ENCODE measurements around the gene GBF1. TPM values are rescaled to one million over a fixed set of nuclear protein-coding genes. Genes with fewer than 3 reads are reported as not detected.
"Not testable (repeated sequence)": the region's sequence is repeated elsewhere in the genome, so short reads cannot be mapped to it uniquely, and the experiment has no call there.

GBF1 gene
- total RNA-seq, 1 experiment from 2014 or later, result 27.6 TPM

- no peak for DNase-seq (ENCODE audit: extremely low read depth, low read depth)
Measured at GRCh38 chr10:102300278-102300843, 55.0 kb downstream of the GBF1 start.

GRCh38 chr10:102300912-102301311, 55.6 kb downstream of the GBF1 start:
- DNase-seq (ENCODE audit: extremely low read depth, low read depth), result not testable (repeated sequence)

GRCh38 chr10:102301332-102301731, 56.0 kb downstream of the GBF1 start:
- DNase-seq (ENCODE audit: extremely low read depth, low read depth), result not testable (repeated sequence)

GRCh38 chr10:102302611-102303010, 57.3 kb downstream of the GBF1 start:
- no peak for DNase-seq (ENCODE audit: extremely low read depth, low read depth)

- DNase-seq (ENCODE audit: extremely low read depth, low read depth), result no peak
Measured at GRCh38 chr10:102306006-102306405, 60.7 kb downstream of the GBF1 start.

GRCh38 chr10:102306710-102307109, 61.4 kb downstream of the GBF1 start:
- no peak for DNase-seq (ENCODE audit: extremely low read depth, low read depth)

GRCh38 chr10:102308318-102308717, 63.0 kb downstream of the GBF1 start:
- DNase-seq (ENCODE audit: extremely low read depth, low read depth), result not testable (repeated sequence)

- DNase-seq (ENCODE audit: extremely low read depth, low read depth), result no peak
Measured at GRCh38 chr10:102309236-102309635, 63.9 kb downstream of the GBF1 start.

GRCh38 chr10:102309916-102310315, 64.6 kb downstream of the GBF1 start:
- DNase-seq (ENCODE audit: extremely low read depth, low read depth), result no peak

- no peak for DNase-seq (ENCODE audit: extremely low read depth, low read depth)
Measured at GRCh38 chr10:102310361-102311024, 65.2 kb downstream of the GBF1 start.

- DNase-seq (ENCODE audit: extremely low read depth, low read depth), result no peak
Measured at GRCh38 chr10:102311025-102311420, 65.7 kb downstream of the GBF1 start.

- no peak for DNase-seq (ENCODE audit: extremely low read depth, low read depth)
Measured at GRCh38 chr10:102312683-102313082, 67.4 kb downstream of the GBF1 start.

GRCh38 chr10:102313221-102313896, 68.0 kb downstream of the GBF1 start:
- DNase-seq (ENCODE audit: extremely low read depth, low read depth), result no peak

- no peak for DNase-seq (ENCODE audit: extremely low read depth, low read depth)
Measured at GRCh38 chr10:102314801-102315200, 69.5 kb downstream of the GBF1 start.

- no peak for DNase-seq (ENCODE audit: extremely low read depth, low read depth)
Measured at GRCh38 chr10:102316421-102316820, 71.1 kb downstream of the GBF1 start.

- DNase-seq (ENCODE audit: extremely low read depth, low read depth), result no peak
Measured at GRCh38 chr10:102322914-102323313, 77.6 kb downstream of the GBF1 start.

- no peak for DNase-seq (ENCODE audit: extremely low read depth, low read depth)
Measured at GRCh38 chr10:102324061-102324460, 78.7 kb downstream of the GBF1 start.

GRCh38 chr10:102326031-102326430, 80.7 kb downstream of the GBF1 start:
- DNase-seq (ENCODE audit: extremely low read depth, low read depth), result no peak

- no peak for DNase-seq (ENCODE audit: extremely low read depth, low read depth)
Measured at GRCh38 chr10:102327002-102327401, 81.7 kb downstream of the GBF1 start.

- no peak for DNase-seq (ENCODE audit: extremely low read depth, low read depth)
Measured at GRCh38 chr10:102327641-102328040, 82.3 kb downstream of the GBF1 start.

- no peak for DNase-seq (ENCODE audit: extremely low read depth, low read depth)
Measured at GRCh38 chr10:102332772-102333171, 87.4 kb downstream of the GBF1 start.

GRCh38 chr10:102334101-102334500, 88.8 kb downstream of the GBF1 start:
- no peak for DNase-seq (ENCODE audit: extremely low read depth, low read depth)

Measured in NCI-H460 (cell line).